HEK293 (cell line): ENCODE data around the gene WSCD2.

Source experiments
- REPIN1 ChIP-seq: fragments of 450-650 bp; formaldehyde crosslinking; IDR thresholded peaks from 2 replicates; pipeline ENCODE4 v1.5.1; 2017; ENCODE audit warnings: missing biosample characterization, missing genetic modification characterization, low read depth
- SCRT2 ChIP-seq: fragments of 450-650 bp; formaldehyde crosslinking; IDR thresholded peaks from 2 replicates; pipeline ENCODE4 v1.5.1; 2016; ENCODE audit warnings: missing biosample characterization, missing genetic modification characterization
- ZBTB20 ChIP-seq: fragments of 450-650 bp; formaldehyde crosslinking; IDR thresholded peaks from 2 replicates; pipeline ENCODE4 v1.5.1; 2016; ENCODE audit warnings: missing biosample characterization, missing genetic modification characterization
- ZNF121 ChIP-seq: fragments of 450-650 bp; formaldehyde crosslinking; IDR thresholded peaks from 2 replicates; pipeline ENCODE4 v1.5.1; 2016; ENCODE audit warnings: missing biosample characterization, missing genetic modification characterization
- ZNF174 ChIP-seq: fragments of 450-650 bp; formaldehyde crosslinking; IDR thresholded peaks from 2 replicates; pipeline ENCODE4 v1.5.0; 2017; ENCODE audit warnings: missing biosample characterization, mild to moderate bottlenecking, missing genetic modification characterization
- ZNF274 ChIP-seq, 2 experiments: fragments of 200-500 bp in 1 of 2; fragments of 450-650 bp in 1 of 2; sonication (Bioruptor generic) in 1 of 2; formaldehyde crosslinking in 1 of 2; IDR thresholded peaks; 2 replicates each; pipeline versions ENCODE4 v1.5.1 to v1.6.1; 2014 to 2016; ENCODE audit warnings: borderline replicate concordance in 1 of 2, inconsistent platforms in 1 of 2, low read length in 1 of 2, missing biosample characterization in 1 of 2, missing genetic modification characterization in 1 of 2
- ZNF670 ChIP-seq: fragments of 450-650 bp; formaldehyde crosslinking; IDR thresholded peaks from 2 replicates; pipeline ENCODE4 v1.5.1; 2016; ENCODE audit warnings: missing biosample characterization, missing genetic modification characterization, low read depth
- ZNF791 ChIP-seq: fragments of 450-650 bp; formaldehyde crosslinking; IDR thresholded peaks from 2 replicates; pipeline ENCODE4 v1.5.1; 2016; ENCODE audit warnings: missing biosample characterization, missing genetic modification characterization
- TF ChIP-seq, protein P1 (sequence below): fragments of 450-650 bp; formaldehyde crosslinking; IDR thresholded peaks from 2 replicates; pipeline ENCODE4 v1.5.1; 2016; ENCODE audit warnings: missing biosample characterization, missing genetic modification characterization
- TF ChIP-seq, protein P2 (sequence below): fragments of 450-650 bp; formaldehyde crosslinking; IDR thresholded peaks from 2 replicates; pipeline ENCODE4 v1.5.1; 2016; ENCODE audit warnings: missing biosample characterization, missing genetic modification characterization
- TF ChIP-seq, protein P3 (sequence below): fragments of 450-650 bp; formaldehyde crosslinking; IDR thresholded peaks from 2 replicates; pipeline ENCODE4 v1.5.1; 2016; ENCODE audit warnings: missing biosample characterization, missing genetic modification characterization

DNA sequence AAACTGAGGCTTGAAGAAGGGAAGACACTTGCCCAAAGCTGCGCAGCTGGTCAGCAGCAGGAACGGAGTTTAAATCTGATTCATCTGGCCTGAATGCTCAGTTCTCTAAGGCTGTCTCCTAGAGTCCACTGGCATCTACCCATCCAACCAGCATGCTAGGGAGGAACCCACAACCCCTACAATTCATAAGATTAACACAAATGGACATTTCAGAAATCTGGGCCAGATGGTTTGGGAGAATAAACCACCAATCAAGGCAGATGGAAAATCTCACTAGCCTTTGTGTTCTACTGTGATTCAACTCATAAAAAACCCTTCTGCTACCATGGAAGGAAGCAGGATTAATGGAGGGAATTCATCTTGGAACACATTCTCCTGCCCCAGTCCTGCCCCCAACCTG, 67.8 kb downstream of the WSCD2 start:
- TF ChIP-seq, protein P1, sequence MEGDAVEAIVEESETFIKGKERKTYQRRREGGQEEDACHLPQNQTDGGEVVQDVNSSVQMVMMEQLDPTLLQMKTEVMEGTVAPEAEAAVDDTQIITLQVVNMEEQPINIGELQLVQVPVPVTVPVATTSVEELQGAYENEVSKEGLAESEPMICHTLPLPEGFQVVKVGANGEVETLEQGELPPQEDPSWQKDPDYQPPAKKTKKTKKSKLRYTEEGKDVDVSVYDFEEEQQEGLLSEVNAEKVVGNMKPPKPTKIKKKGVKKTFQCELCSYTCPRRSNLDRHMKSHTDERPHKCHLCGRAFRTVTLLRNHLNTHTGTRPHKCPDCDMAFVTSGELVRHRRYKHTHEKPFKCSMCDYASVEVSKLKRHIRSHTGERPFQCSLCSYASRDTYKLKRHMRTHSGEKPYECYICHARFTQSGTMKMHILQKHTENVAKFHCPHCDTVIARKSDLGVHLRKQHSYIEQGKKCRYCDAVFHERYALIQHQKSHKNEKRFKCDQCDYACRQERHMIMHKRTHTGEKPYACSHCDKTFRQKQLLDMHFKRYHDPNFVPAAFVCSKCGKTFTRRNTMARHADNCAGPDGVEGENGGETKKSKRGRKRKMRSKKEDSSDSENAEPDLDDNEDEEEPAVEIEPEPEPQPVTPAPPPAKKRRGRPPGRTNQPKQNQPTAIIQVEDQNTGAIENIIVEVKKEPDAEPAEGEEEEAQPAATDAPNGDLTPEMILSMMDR (tag by site-specific recombination): no peak
- TF ChIP-seq ZNF121 (tag by site-specific recombination) (no peak), SCRT2 (tag by site-specific recombination) (no peak), ZBTB20 (no peak), ZNF791 (tag by site-specific recombination) (no peak), REPIN1 (tag by site-specific recombination) (no peak), ZNF670 (tag by site-specific recombination) (no peak), ZNF274 (IDR thresholded peaks at IDR 0.05; ENCODE audit: low read length) (no peak), ZNF274 (tag by site-specific recombination; IDR thresholded peaks at IDR 0.05; ENCODE audit: borderline replicate concordance) (no peak), ZNF174 (no peak)
- TF ChIP-seq, protein P2, sequence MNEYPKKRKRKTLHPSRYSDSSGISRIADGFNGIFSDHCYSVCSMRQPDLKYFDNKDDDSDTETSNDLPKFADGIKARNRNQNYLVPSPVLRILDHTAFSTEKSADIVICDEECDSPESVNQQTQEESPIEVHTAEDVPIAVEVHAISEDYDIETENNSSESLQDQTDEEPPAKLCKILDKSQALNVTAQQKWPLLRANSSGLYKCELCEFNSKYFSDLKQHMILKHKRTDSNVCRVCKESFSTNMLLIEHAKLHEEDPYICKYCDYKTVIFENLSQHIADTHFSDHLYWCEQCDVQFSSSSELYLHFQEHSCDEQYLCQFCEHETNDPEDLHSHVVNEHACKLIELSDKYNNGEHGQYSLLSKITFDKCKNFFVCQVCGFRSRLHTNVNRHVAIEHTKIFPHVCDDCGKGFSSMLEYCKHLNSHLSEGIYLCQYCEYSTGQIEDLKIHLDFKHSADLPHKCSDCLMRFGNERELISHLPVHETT (tag by site-specific recombination): no peak
- TF ChIP-seq, protein P3, sequence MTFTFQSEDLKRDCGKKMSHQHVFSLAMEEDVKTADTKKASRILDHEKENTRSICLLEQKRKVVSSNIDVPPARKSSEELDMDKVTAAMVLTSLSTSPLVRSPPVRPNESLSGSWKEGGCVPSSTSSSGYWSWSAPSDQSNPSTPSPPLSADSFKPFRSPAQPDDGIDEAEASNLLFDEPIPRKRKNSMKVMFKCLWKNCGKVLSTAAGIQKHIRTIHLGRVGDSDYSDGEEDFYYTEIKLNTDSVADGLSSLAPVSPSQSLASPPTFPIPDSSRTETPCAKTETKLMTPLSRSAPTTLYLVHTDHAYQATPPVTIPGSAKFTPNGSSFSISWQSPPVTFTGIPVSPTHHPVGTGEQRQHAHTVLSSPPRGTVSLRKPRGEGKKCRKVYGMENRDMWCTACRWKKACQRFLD: no peak
